ENCODE measurements around the gene HOXA5. TPM values are rescaled to one million over a fixed set of nuclear protein-coding genes. Genes with fewer than 3 reads are reported as not detected.

Gene HOXA5
- total RNA-seq, 1 experiment from 2014 or later = 10.6 TPM

- Mint-ChIP-seq H3K9me3 (ENCODE audit: low read depth, unreplicated experiment) (no peaks in the 10 kb centered on the region), H3K36me3 (ENCODE audit: insufficient read depth, unreplicated experiment) (peaks cover 17% of the 10 kb centered on the region), H3K4me3 (ENCODE audit: low read depth, unreplicated experiment) (no peak within 1 kb of the TSS), H3K4me1 (ENCODE audit: low read depth, unreplicated experiment) (peaks cover 44% of the 10 kb centered on the region), H3K27me3 (ENCODE audit: unreplicated experiment) (no peaks in the 10 kb centered on the region), H3K27ac (ENCODE audit: unreplicated experiment) (no peak within 1 kb of the TSS)
- TF ChIP-seq CTCF (IDR thresholded peaks at IDR 0.05; ENCODE audit: unreplicated experiment) = no peak
- intact Hi-C loops (cut with micrococcal nuclease; ENCODE audit: unreplicated experiment) = no loop called here
- BruUV-seq (replicated peaks) = no TSS peak
- CTCF ChIA-PET = interaction anchor here (1.0 to 3.2 kb wide), 2 partner anchors 15 to 54 kb away, joined by 3 to 8 read pairs; no protein-coding TSS in a partner anchor
- DNase-seq = no peak
Measured at GRCh38 chr7:27095897-27096767, 47.3 kb downstream of the HOXA5 start, which contains the start of gene HOXA1. TSS of gene HOXA1 (minus strand) at chr7:27096000. CDS start at chr7:27095912, 88 bp downstream.

- peaks cover 17% of the 10 kb centered on the region for H3K36me3 Mint-ChIP-seq (ENCODE audit: insufficient read depth, unreplicated experiment)
- no peak overlapping the region for H3K4me3 Mint-ChIP-seq (ENCODE audit: low read depth, unreplicated experiment)
- no peak overlapping the region for H3K27ac Mint-ChIP-seq (ENCODE audit: unreplicated experiment)
- peaks cover 47% of the 10 kb centered on the region for H3K4me1 Mint-ChIP-seq (ENCODE audit: low read depth, unreplicated experiment)
- TF ChIP-seq CTCF (IDR thresholded peaks at IDR 0.05; ENCODE audit: unreplicated experiment) = no peak
- intact Hi-C loops (cut with micrococcal nuclease; ENCODE audit: unreplicated experiment) = no loop called here
- H3K9me3 Mint-ChIP-seq (ENCODE audit: low read depth, unreplicated experiment) = no peaks in the 10 kb centered on the region
- DNase-seq = no peak
- CTCF ChIA-PET = interaction anchor here (0.7 to 1.1 kb wide), 3 partner anchors 11 to 47 kb away, joined by 3 to 4 read pairs (median 4); no protein-coding TSS in a partner anchor
- H3K27me3 Mint-ChIP-seq (ENCODE audit: unreplicated experiment) = no peaks in the 10 kb centered on the region
- no TSS peak for BruUV-seq (replicated peaks)
Measured at GRCh38 chr7:27095050-27095896, 48.2 kb downstream of the HOXA5 start.

- no peak overlapping the region for H3K4me3 Mint-ChIP-seq (ENCODE audit: low read depth, unreplicated experiment)
- no peaks in the 10 kb centered on the region for H3K27me3 Mint-ChIP-seq (ENCODE audit: unreplicated experiment)
- CTCF ChIA-PET = interaction anchor here (0.9 to 1.1 kb wide), 2 partner anchors 26 to 46 kb away, joined by 3 to 4 read pairs; no protein-coding TSS in a partner anchor
- no peaks in the 10 kb centered on the region for H3K9me3 Mint-ChIP-seq (ENCODE audit: low read depth, unreplicated experiment)
- BruUV-seq (replicated peaks) = no TSS peak
- H3K4me1 Mint-ChIP-seq (ENCODE audit: low read depth, unreplicated experiment) = peaks cover 39% of the 10 kb centered on the region
- TF ChIP-seq CTCF (IDR thresholded peaks at IDR 0.05; ENCODE audit: unreplicated experiment) = no peak
- H3K36me3 Mint-ChIP-seq (ENCODE audit: insufficient read depth, unreplicated experiment) = peaks cover 14% of the 10 kb centered on the region
- no peak overlapping the region for H3K27ac Mint-ChIP-seq (ENCODE audit: unreplicated experiment)
- intact Hi-C loops (cut with micrococcal nuclease; ENCODE audit: unreplicated experiment) = no loop called here
- DNase-seq = no peak
Measured at GRCh38 chr7:27094304-27095049, 49.0 kb downstream of the HOXA5 start.

Data from Calu3 (cell line).